ENCODE measurements around the gene PNPO.
"Not testable (repeated sequence)": the region's sequence is repeated elsewhere in the genome, so short reads cannot be mapped to it uniquely, and the experiment has no call there.

PNPO gene

DNA sequence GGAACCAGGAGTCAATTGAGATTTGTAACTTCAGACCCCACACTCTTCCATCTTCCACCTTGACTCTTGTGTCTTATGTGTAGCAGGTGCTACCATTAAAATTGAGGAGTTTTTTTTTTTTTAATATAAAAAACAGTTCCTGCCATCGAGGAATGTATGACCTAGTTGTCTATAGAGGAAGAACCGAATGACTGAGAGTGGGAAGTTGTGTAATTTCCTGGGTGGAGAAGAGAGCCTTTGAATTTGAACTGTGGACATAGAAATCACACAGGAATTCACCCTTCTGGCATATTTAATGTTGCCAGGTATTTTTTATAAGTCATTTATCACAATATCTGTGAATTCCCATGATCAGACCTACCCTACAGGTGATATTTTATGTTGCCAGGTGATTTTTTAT, 23.4 kb upstream of the PNPO start:
- no peak for DNase-seq (ENCODE audit: low read depth in 3 of 3)

DNA sequence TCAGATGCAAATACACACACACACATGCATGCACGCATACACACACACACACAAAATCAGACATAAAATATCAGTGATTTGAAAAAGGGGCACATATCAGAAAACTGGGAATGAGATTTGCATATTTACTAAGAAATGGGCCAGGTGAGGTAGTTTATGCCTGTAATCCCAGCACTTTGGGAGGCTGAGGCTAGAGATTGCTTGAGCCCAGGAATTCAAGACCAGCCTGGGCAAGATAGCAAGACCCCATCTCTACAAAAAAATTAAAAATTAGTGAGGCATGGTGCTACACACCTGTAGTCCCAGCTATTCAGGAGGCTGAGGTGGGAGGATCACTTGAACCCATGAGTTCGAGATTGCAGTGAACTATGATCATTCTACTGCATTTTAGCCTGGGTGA, 22.4 kb upstream of the PNPO start:
- DNase-seq (ENCODE audit: low read depth in 3 of 3): no peak

DNA sequence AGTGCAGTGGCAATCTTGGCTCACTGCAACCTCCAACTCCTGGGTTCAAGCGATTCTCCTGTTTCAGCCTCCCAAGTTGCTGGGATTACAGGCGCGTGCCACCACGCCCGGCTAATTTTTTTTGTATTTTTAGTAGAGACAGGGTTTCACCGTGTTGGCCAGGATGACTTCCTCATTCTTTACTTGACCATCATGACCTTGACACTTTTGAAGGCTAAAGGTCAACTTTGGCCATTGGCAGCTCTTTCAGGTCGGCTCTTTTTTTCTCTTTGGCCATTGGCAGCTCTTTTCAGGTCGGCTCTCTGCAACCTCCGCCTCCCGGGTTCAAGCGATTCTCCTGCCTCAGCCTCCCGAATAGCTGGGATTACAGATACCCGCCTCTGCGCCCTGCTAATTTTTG, 21.5 kb upstream of the PNPO start:
- DNase-seq (ENCODE audit: low read depth in 3 of 3): not testable (repeated sequence)

DNA sequence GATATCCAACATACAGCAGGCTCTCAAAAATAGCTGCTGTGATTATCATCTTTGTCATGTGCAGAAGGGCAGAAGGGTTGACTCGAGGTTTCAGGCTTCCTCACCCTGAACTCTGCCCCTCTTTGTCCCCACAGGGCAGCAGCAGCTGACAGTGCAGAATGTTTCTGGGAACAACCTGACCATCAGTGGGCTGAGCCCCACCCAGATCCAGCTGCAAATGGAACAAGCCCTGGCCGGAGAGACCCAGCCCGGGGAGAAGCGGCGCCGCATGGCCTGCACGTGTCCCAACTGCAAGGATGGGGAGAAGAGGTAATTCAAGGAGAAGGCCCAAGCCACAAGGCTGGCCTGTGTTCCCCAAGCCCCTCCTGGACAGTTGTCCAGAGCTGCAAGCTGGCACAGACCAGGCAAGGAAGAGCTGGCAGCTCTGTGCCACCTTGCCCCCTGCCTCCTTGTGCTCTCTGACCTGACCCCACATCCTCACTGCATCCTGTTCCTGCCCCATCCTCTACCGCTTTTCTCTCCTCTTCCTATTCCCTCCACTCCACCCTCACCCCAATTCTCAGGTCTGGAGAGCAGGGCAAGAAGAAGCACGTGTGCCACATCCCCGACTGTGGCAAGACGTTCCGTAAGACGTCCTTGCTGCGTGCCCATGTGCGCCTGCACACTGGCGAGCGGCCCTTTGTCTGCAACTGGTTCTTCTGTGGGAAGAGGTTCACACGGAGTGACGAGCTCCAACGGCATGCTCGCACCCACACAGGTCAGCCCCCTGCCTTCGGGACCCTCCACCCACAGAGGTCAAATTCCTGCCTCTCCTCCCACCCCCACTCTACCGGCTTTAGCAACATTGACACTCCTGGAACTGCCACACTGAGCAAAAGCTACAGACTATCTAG, 16.3 kb upstream of the PNPO start:
- DNase-seq (ENCODE audit: low read depth in 3 of 3): no peak

DNA sequence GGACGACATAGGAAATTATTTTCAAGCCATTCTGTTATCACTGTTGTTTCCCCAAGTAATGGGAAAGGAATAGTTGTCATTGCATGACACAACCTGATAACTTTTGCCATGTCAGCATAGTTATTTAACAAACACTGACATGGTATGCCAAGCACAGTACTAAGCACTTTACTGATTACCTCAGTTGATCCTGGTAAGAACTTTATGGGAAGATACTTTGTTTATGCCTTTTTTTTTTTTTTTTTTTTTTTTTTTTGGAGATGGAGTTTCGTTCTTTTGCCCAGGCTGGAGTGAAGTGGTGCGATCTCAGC, 15.7 kb upstream of the PNPO start:
- no peak for DNase-seq (ENCODE audit: low read depth in 3 of 3)

DNA sequence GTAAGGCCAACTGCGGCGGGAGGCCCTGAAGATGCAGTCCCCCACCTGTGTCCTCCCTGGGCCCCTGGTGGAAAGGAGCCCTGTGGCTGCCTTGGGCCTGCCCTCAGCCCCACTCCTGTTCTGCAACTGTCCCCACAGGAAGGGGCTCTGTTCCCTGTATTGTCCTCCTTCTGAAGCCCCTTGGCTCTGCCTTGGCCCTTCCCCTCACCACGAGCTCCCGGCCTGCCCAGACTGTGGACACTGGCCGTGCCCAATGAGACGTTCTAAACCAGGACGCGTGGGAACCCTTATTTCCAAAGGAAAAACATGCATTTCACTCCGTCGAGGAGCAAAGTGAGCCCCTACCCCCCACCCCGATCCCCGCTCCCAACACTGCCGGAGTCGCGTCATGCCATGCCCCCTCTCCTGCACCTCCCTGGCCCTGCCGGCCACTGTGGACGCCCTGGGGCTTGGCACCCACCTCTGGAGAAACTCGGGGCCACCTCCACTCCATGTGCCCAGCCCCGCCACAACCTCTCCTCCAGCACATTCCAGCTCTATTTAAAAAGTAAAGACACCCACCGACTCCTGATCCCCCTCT, 13.5 kb upstream of the PNPO start:
- DNase-seq (ENCODE audit: low read depth in 3 of 3): no peak

DNA sequence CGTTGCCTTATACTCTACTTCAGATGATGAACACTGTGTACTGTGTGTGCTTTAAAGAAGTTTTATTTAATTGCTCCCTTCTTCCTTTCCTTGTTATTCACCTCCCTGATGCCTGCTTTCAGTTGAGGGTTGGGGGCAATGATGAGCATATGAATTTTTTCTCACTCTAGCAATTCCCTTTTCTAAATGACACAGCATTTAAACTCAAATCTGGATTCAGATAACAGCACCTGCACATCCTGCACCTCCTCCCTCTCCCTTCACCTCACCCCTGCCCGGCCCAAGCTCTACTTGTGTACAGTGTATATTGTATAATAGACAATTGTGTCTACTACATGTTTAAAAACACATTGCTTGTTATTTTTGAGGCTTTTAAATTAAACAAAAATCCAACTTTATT, 13.0 kb upstream of the PNPO start:
- no peak for DNase-seq (ENCODE audit: low read depth in 3 of 3)

DNA sequence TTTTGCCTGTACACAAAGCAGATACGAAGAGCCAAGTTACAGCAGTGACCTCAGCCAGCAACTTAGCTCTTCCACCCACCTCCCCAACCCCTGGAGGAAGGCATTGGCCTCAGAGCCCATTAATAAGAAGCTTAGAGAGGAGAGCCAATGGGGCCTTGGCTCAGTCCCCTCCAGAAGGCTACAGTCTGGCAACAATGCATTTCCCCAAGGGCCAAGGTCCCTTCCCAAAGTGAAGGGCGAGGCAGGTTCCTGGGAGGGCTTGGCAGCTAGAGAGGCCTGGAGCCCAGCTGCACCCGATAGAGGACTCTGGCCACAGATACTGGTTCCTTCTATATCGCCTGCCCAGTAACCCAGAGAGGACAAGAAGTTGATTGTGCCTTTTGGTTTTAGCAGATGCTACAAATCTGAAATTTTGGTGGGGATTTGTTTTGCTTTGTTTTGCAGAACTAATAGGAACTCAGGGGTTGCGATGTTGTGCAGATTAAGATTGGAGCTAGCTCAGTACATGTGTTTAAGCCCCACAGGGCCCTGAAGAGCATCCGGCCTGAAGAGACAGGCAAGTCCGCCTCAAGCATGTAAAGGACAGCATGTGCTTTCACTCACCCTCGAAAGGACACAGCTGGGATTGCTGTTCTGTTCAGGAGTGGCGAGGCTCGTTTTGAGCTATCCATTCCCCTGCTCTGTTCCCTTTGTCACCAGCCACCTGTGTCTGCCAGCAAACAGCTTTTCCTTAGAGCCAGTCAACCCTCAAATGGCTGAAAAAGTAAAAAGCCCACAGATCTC, 12.0 kb upstream of the PNPO start:
- no peak for DNase-seq (ENCODE audit: low read depth in 3 of 3)

DNA sequence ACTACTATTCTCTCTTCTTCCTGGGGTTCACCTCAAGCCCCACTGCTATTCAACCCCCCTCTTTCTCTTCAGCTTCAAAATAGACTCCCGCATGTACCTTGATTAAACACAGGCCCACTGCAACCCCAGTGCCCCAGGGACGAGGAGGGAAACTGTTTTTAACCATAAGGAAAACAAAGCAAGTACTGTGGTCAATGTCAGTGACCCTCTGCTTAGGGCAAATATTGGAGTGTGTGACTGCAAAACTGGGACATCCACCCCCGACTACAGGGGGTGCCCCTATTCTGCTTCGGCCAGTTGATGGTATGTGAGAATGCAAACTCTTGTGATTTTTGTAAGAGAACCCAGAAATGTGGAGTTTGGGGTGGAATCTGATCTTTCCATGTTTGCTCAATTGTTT, 9.5 kb upstream of the PNPO start:
- no peak for DNase-seq (ENCODE audit: low read depth in 3 of 3)

DNA sequence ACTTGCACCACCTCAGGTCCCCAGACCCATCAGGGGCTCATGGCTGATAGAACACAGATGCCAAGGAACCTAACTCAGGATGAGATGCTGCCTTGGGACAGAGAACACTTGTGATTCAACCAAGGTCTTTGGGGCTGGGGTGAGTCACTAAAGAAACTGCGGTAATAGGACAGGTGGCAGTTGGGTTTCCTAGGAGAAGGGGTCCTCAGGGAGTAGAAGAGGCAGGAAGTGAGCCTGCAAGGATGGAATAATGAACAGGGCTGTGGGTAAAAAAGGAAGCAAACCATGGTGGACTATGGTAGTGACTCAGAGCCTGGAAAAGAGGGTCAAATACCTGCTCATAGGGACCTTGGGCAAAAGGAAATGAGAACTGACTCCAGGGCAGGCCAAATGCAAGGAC, 6.5 kb upstream of the PNPO start:
- no peak for DNase-seq (ENCODE audit: low read depth in 3 of 3)

DNA sequence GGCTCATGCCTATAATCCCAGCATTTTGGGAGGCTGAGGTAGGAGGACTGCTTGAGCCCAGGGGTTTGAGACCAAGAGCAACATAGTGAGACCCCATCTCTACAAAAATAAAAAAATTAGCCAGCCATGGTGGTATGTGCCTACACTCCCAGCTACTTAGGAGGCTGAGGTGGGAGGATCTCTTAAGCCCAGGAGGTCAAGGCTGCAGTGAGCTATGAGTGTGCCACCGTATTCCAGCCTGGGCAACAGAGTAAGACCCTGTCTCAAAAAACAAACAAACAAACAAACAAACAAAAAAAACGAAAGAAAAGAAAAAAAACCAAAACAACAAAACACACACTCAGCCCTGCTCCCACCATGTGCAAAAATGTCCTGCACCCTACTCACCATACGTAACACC, 5.9 kb upstream of the PNPO start:
- not testable (repeated sequence) for DNase-seq (ENCODE audit: low read depth in 3 of 3)

DNA sequence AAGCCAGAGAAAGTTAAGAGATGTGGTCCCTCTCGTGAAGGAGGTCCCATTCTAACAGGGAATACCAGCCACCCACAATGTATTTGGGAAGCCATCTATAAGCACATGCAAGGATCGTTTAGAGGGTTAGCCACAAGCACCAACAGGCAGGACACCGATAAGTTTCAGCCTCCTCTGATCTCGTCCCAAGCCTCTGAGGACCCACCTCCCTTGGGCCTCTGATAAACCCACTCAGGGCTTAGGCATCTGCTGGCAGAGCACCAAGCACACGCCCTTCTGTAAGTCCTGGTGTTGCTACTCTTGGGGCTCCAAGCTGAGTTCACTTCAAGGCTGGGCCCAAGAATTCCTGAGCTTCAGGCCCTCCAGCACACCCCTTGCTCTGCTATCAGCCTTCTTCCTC, 5.4 kb upstream of the PNPO start:
- no peak for DNase-seq (ENCODE audit: low read depth in 3 of 3)

DNA sequence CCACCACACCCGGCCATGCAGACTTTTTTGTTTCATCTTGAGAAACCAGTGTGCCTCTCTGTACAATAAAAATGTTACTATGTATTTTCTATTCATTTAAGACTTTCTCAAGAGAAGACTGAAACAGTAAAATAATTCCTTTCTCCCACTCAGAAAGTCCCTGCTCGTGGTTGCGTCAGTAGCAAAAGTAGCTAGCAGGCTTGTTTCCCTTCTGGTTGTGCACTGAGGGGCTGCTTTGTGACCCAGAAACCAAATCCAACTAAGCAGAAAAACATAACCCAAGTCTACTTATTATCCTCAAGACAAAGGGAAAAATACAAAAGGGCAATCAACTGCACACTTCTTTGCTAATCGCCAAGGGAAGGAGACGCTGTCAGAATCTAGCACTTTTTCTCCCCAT, 3.4 kb upstream of the PNPO start:
- DNase-seq (ENCODE audit: low read depth in 3 of 3): no peak

DNA sequence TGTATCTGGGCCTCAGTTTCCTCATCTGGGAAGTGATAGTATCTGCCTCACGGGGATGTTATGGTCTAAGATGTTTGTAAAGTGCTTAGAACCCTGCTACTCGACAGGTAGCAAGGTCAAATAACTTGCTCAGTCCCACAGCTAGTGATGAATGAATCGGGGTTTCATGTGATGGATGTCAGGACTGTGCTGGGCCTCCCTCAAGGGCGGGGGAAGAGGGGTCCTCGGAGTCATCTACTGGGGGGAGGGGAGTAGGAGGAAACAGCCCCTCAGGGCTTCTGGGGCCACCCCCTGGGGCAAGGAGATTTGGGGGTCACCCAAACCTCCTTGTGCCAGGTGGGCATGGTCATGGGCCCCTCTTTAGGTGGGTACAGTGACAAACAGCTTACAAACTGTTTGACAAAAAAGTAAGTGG, 732 bp downstream of the PNPO start:
- no peak for DNase-seq (ENCODE audit: low read depth in 3 of 3)

DNA sequence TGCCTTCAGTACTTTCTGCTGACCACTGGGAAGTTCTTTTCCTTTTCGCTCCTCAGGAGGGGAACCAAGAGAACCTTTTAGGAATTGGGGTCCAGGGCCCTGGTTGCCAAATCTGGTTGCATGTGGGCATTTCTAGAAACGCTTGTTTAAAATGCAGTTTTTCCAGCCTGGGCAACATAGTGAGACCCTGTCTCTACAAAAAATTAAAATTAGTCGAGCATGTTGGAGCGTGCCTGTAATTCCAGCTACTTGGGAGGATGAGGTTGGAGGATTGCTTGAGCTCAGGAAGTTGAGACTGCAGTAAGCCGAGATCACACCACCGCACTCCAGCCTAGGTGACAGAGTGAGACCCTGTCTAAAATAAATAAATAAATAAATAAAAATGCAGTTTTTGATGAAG, 1.2 kb downstream of the PNPO start:
- DNase-seq (ENCODE audit: low read depth in 3 of 3): no peak

DNA sequence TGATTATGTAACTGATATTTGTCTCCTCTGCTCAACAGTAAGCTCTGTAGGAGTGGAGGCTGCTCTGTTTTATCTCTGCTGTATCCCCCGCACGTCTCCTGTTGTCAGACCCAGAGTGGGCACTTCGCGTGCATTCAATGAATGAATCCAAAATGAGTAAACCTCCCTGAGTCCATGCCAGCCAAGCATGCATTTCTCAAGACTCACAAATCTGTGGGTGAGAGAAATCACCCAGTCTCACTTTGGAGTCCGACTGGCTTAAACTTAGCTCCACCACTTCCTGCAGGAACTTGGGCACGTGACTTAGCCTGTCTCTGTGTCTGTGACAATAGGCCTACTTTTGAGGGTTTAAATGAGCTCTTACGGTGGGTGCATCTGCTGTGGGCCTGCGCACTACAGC, 3.7 kb downstream of the PNPO start:
- DNase-seq (ENCODE audit: low read depth in 3 of 3): no peak

DNA sequence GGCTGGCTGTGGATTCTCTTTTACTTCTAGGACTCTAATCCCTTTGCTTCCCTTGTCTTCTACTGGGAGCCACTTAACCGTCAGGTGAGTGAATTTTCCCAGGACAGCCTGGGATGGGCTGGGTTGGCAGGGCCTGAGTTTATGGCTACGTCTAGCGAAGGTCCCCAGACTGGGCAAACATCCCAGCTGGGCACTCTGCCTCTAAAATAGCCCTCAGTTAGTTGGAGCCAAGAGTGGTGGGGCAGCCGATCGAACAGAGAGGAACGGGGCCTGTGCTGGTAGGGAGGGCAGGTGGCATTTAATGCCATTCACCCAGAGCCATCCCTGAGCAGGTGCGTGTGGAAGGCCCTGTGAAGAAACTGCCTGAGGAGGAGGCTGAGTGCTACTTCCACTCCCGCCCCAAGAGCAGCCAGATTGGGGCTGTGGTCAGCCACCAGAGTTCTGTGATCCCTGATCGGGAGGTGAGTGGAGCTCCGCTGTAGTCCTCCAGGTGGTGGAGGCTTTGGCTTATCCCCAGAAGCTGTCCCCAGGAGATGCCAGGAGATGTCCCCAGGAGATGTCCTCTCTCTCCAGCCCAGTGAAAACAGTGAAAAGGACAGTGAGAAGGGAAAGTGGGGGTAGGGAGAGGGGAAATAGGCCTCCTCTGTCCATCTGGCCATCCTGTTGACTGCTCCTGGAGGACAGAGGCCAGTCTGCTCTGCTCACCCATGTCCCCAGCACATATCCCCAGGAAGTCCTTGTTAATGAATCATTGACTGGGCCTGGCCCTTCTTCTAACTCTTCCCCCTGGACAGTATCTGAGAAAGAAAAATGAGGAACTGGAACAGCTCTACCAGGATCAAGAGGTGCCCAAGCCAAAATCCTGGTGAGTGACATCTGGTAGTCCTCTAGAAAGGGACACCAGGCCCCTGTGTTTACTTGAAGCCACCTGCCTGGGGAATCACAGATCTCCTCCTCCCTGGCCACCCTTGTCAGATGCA, 4.4 kb downstream of the PNPO start:
- DNase-seq (ENCODE audit: low read depth in 3 of 3): no peak

DNA sequence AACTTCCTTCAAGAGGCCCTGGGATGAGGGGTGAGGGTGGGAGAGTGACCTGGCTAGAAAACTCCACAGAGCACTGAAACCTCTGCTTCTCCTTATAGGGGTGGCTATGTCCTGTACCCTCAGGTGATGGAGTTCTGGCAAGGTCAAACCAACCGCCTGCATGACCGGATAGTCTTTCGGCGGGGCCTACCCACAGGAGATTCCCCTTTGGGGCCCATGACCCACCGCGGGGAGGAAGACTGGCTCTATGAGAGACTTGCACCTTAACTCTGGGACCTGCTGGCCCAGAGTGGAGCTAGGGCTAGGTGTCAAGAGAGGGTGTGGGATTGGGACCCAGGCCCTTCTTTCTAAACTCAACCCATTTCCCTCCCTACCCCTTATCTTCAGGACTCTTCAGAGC, 5.1 kb downstream of the PNPO start:
- no peak for DNase-seq (ENCODE audit: low read depth in 3 of 3)

DNA sequence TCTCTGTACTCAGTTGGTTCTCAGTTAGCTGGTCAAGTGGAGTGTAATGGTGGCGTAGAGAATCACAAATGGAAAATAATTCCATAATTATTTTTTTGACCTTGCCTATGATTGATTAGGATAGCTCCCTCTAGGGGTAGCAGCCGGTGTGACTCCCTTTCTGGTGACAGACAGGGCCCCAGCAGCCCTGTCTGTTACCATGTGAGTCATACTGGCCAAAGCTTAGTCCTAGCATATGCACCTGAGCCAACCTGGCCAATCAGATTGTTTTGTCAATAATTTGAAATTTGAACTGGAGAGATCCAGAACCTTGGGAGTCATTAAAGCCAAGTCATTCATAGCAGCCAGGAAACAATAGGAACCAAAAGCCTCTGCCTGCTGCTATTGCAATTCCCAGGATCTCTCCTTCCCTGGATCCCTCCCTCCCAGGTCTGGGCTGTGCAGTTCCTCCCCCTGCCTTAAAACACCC, 5.6 kb downstream of the PNPO start:
- DNase-seq (ENCODE audit: low read depth in 3 of 3): peak; percentile 47 to 55 (median 54)

DNA sequence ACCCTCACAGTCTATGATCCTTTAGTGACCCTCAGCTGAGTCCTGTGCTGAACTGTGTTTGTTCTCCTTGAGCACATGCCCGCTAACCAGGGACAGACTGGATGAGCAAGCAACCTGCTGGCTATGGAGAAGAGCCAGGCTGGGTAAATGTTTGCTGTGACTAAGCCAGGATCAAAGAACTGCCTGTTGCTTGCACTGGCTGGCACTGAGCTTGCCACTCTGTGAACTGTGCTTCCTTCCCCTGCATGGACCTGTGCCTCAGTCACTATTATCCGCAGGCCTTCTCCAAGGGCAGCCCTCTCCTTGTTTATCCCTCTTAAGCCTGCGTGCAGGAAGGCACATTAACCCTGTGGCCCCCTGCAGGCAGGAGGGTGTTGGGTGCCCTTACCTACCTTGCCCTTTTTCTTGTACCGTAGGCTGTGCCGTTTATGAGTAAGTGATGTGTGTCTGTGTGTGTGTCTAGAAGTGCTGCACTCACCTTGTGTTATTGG, 7.4 kb downstream of the PNPO start:
- DNase-seq (ENCODE audit: low read depth in 3 of 3): no peak

DNA sequence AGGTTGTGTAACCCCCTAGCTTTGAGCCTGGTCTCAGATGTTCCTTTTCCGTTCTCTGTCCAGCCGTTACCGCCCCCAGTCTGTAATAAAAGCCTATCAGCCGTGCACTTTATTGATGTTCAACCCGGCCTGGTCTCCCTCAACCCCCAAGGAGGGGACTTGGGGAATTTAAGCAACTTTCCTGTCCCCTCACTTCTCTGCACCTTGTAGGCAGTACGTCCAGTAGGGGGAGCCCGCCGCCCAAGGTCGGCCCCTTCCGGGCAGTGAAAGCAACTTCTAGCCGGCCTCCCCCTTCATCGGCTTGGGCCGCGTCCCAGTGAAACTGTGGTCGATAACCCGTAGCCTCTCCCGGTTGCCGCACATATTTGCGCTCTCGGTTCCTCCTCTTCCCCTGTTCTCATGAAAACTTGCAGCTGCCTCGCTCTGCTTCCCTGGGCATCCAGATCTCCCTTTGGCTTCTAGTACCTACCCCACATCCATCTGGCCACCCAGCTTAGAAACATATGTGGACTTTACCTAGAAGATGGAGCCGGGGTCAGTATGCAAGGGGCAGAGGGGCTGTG, 7.9 kb downstream of the PNPO start:
- peak; percentile 60 to 68 (median 60) for DNase-seq (ENCODE audit: low read depth in 3 of 3)

Measured in stimulated activated CD4-positive, alpha-beta T cell treated with anti-CD3 and anti-CD28 coated beads, TNF-alpha, amount 100 ng/mL, for 4 hours (primary cell).